K562 (cell line): Measurements from ENCODE around the gene KLK8. TPM values are rescaled to one million over a fixed set of nuclear protein-coding genes. Genes with fewer than 3 reads are reported as not detected.

Source experiments
- ATAC-seq: fragments of 200-7000 bp; cut with Tn5 transposase; 3 replicates; pipeline ENCODE4 v1.9.1; 2020; ENCODE audit warnings: moderate library complexity
- BruUV-seq: library from RNA; stranded (reverse); fragments of 400-500 nt; replicated peaks from 2 replicates; lab custom pipeline; 2021; lab: Mats Ljungman, UMichigan
- CTCF ChIA-PET: fragments of 300-600 bp; formaldehyde crosslinking; extraction: SDS; loops from one replicate; lab custom pipeline; 2021; ENCODE audit warnings: low intra/inter-chr PET ratio; lab: Yijun Ruan, JAX
- POLR2A ChIA-PET: fragments of 300-600, 350-650 bp; sonication (Branson Sonifier 250); formaldehyde crosslinking; extraction: SDS; loops from one replicate; lab custom pipeline; 2021; ENCODE audit warnings: antibody characterized with exemption, inconsistent platforms; lab: Yijun Ruan, JAX
- DNase-seq, 4 experiments: peaks; one replicate each; pipeline versions ENCODE4 v3.0.0 to v3.0.0-alpha.2; 2011 to 2018; ENCODE audit warnings: low spot score in 3 of 4, mixed read lengths in 3 of 4; ENCODE audit errors: extremely low read depth in 1 of 4
- FAIRE-seq: peaks from 2 replicates; lab custom pipeline; 2011; peaks lifted over from hg19 to GRCh38; lab: Jason Lieb, UNC
- H2AFZ ChIP-seq: 2 replicates; pipeline ENCODE4 v1.6.0; 2011; ENCODE audit warnings: low read depth, low read length, control low read depth, inconsistent platforms
- H3K27ac ChIP-seq: fragments of 200-600 bp; 3 replicates; pipeline ENCODE4 v1.8.0; 2011; ENCODE audit warnings: low read depth, mild to moderate bottlenecking, control low read depth, inconsistent platforms, low read length, moderate library complexity, mixed read lengths; ENCODE audit errors: extremely low read depth
- H3K27me3 ChIP-seq, 2 experiments: fragments of 300-600 bp in 1 of 2; 2 replicates in 1 of 2; 3 replicates in 1 of 2; pipeline versions ENCODE4 v1.6.0 to v1.8.0; 2011; ENCODE audit warnings: inconsistent platforms in 2 of 2, low read length in 2 of 2, mild to moderate bottlenecking in 1 of 2, mixed read lengths in 1 of 2, moderate library complexity in 1 of 2; ENCODE audit not compliant: control insufficient read depth in 2 of 2, insufficient read depth in 2 of 2
- H3K36me3 ChIP-seq: fragments of 300-600 bp; 3 replicates; pipeline ENCODE4 v1.8.0; 2011; ENCODE audit warnings: mild to moderate bottlenecking, low read length, inconsistent platforms; ENCODE audit not compliant: control insufficient read depth, insufficient read depth
- H3K4me1 ChIP-seq, 2 experiments: fragments of 200-600 bp in 1 of 2; replicated peaks in 1 of 2; 2 replicates in 1 of 2; 3 replicates in 1 of 2; pipeline versions ENCODE4 v1.5.1 to v1.8.0; 2011; ENCODE audit warnings: inconsistent platforms in 2 of 2, low read length in 2 of 2, mild to moderate bottlenecking in 1 of 2, mixed read lengths in 1 of 2, moderate library complexity in 1 of 2; ENCODE audit not compliant: control insufficient read depth in 2 of 2, insufficient read depth in 2 of 2
- H3K4me2 ChIP-seq: 2 replicates; pipeline ENCODE4 v1.6.1; 2011; ENCODE audit warnings: low read length, control low read depth, inconsistent platforms, mixed read lengths; ENCODE audit not compliant: insufficient read depth
- H3K4me3 ChIP-seq: fragments of 200-600 bp; sonication (generic), shearing (Covaris generic); 2 replicates; pipeline ENCODE4 v1.5.1; 2016; ENCODE audit warnings: control low read depth, inconsistent platforms
- H3K79me2 ChIP-seq: fragments of 200-600 bp; 3 replicates; pipeline ENCODE4 v1.8.0; 2011; ENCODE audit warnings: low read length, inconsistent platforms; ENCODE audit not compliant: control insufficient read depth, insufficient read depth
- H3K9ac ChIP-seq, 2 experiments: 2 replicates each; pipeline versions ENCODE4 v1.6.0 to v1.6.1; 2011; ENCODE audit warnings: low read depth in 2 of 2, low read length in 2 of 2, control low read depth in 1 of 2, inconsistent platforms in 1 of 2, mild to moderate bottlenecking in 1 of 2, mixed read lengths in 1 of 2; ENCODE audit not compliant: insufficient read depth in 1 of 2
- H3K9me1 ChIP-seq: one replicate; pipeline ENCODE4 v1.6.0; 2011; ENCODE audit warnings: inconsistent platforms, mild to moderate bottlenecking, low read length, moderate library complexity; ENCODE audit not compliant: control insufficient read depth, insufficient read depth
- H3K9me3 ChIP-seq: replicated peaks from 2 replicates; pipeline ENCODE4 v1.5.1; 2011; ENCODE audit warnings: low read depth, low read length, inconsistent platforms; ENCODE audit not compliant: control insufficient read depth, insufficient read depth
- H4K20me1 ChIP-seq: replicated peaks from 2 replicates; pipeline ENCODE4 v1.6.1; 2011; ENCODE audit warnings: low read length, inconsistent platforms, mixed read lengths; ENCODE audit not compliant: control insufficient read depth, insufficient read depth
- CTBP1 ChIP-seq: fragments of 450-650 bp; IDR thresholded peaks from 2 replicates; pipeline ENCODE4 v1.6.1; 2016; ENCODE audit warnings: borderline replicate concordance
- HDAC2 ChIP-seq: fragments of 450-650 bp; IDR thresholded peaks from 2 replicates; pipeline ENCODE4 v1.6.1; 2016; ENCODE audit warnings: mild to moderate bottlenecking
- KDM1A ChIP-seq, 2 experiments: fragments of 450-650 bp; IDR thresholded peaks; 2 replicates each; pipeline ENCODE4 v1.6.1; 2016; ENCODE audit warnings: mild to moderate bottlenecking in 2 of 2
- MBD1 ChIP-seq: fragments of 250-450 bp; sonication (Bioruptor Pico); IDR thresholded peaks from 2 replicates; pipeline ENCODE4 v1.8.0; 2022; ENCODE audit warnings: inconsistent platforms
- RCOR1 ChIP-seq, 2 experiments: IDR thresholded peaks; 2 replicates each; pipeline ENCODE4 v1.6.1; 2012; ENCODE audit warnings: low read depth in 2 of 2, low read length in 2 of 2, borderline replicate concordance in 1 of 2, improper control_type of control experiment in 1 of 2
- RREB1 ChIP-seq: fragments of 250-450 bp; sonication (Bioruptor Pico); IDR thresholded peaks from 2 replicates; pipeline ENCODE4 v1.4.0; 2020
- ZNF143 ChIP-seq: sonication (generic); formaldehyde crosslinking; IDR thresholded peaks from 2 replicates; pipeline ENCODE4 v1.9.0; 2022; ENCODE audit warnings: mild to moderate bottlenecking, missing genetic modification reagents
- ZNF507 ChIP-seq: conservative IDR thresholded peaks from 2 replicates; pipeline ENCODE4 v1.6.1; 2017; ENCODE audit warnings: missing genetic modification characterization, missing compliant biosample characterization
- WGBS: fragments of 100-300 bp; shearing (Covaris generic); methylation state at CpG from one replicate; pipeline ENCODE4 v1.1.6; 2016; ENCODE audit warnings: low coverage, mixed read lengths; ENCODE audit not compliant: insufficient coverage; ENCODE audit errors: missing lambda C conversion rate; 5-methylcytosine and 5-hydroxymethylcytosine counted together
- in situ Hi-C: fragments of 300-500 bp; cut with MboI; formaldehyde crosslinking; loops from 4 replicates; pipeline ENCODE4 v1.15.0; 2018; ENCODE audit warnings: inconsistent platforms, mixed read lengths
- intact Hi-C: fragments of 100-400 bp; cut with micrococcal nuclease; formaldehyde crosslinking; loops from 2 replicates; pipeline ENCODE4 v1.14.2; 2022
- polyA plus RNA-seq, 8 experiments: library from polyadenylated mRNA; depleted of rRNA in 4 of 8; stranded (reverse) in 5 of 8; unstranded in 3 of 8; fragments of >200 nt; fragmentation: Nextera tagmentation in 2 of 8; fragmentation: Illumina TruSeq in 1 of 8; extraction: Ambion mirVana in 2 of 8; extraction: Trizol in 1 of 8; gene quantifications; 2 replicates each; pipeline versions ENCODE4 v1.2.1 to v1.2.3, GENCODE V29; 2011 to 2014; ENCODE audit warnings: inconsistent platforms in 1 of 8, missing spikeins in 1 of 8
- total RNA-seq, 7 experiments: library from RNA; depleted of rRNA in 6 of 7; stranded (reverse); fragments of >200 nt in 6 of 7; fragmentation: Illumina TruSeq in 2 of 7; extraction: Trizol in 2 of 7; gene quantifications; 2 replicates each; pipeline versions ENCODE4 v1.2.1 to v1.2.3, GENCODE V29; 2011 to 2021; ENCODE audit warnings: low replicate concordance in 1 of 7

Gene KLK8
- total and polyA plus RNA-seq, 9 of the 15 experiments (the other 6 are each of a cell fraction or from before 2014, with no cell fraction given), result 0.37 to 1.7 (median 0.76) TPM

DNA sequence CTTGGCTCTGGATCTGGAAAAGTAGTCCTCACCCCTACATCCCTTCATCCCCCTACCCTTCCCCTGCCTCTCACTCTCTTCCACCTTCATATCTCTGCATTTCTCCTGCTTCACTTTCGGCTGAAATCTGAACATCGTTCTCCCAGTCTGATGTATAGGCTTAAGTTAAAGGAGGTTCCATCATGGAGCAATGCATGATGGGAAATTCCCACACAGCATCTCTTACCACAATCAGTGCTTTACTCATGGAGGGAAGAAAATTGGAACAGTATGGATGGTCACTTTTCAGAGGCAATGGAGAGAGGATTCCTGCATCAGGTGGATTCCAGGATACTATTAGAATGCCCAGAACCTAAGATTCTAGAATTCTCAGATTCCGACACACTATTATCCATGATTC, 6.1 kb upstream of the KLK8 start:
- no peak for FAIRE-seq
- ChIA-PET POLR2A (no interaction called here), CTCF (no interaction called here)
- ATAC-seq, result no peak
- H3K27me3 ChIP-seq, result peaks cover 4 to 35% of the 10 kb centered on the region in 2 experiments; a peak in 4 of 5 replicates
- no TSS peak for BruUV-seq
- H3K79me2 ChIP-seq, result no peaks in the 10 kb centered on the region
- H2AFZ ChIP-seq, result no peak overlapping the region
- no peak for DNase-seq
- H3K9ac ChIP-seq, result no peak overlapping the region
- no peak overlapping the region for H3K4me2 ChIP-seq
- no peaks in the 10 kb centered on the region for H3K36me3 ChIP-seq
- WGBS, result 2% methylated on average over 3 of the region's 3 CpGs
- H4K20me1 ChIP-seq, result no peaks in the 10 kb centered on the region
- no peak for TF ChIP-seq MBD1
- TF ChIP-seq RCOR1 (IDR thresholded peaks at IDR 0.05; ENCODE audit: borderline replicate concordance in 1 of 2, low read depth in 2 of 2, low read length in 2 of 2), result peak in 1 of 2 experiments; percentile 96; a peak in 2 of 4 replicates
- peak; percentile 77; the same call in 1 of the 2 replicates for TF ChIP-seq HDAC2
- peak; percentile 90 to 92 for TF ChIP-seq KDM1A (IDR thresholded peaks at IDR 0.05)
- TF ChIP-seq ZNF507 (tag), result no peak
- TF ChIP-seq RREB1 (CRISPR knock-in tag), result peak; percentile 87; the same call in 1 of the 2 replicates
- peak; percentile 99 for TF ChIP-seq CTBP1
- TF ChIP-seq ZNF143, result peak; percentile 69
- H3K9me1 ChIP-seq, result no peaks in the 10 kb centered on the region
- peaks cover 6 to 9% of the 10 kb centered on the region in 2 experiments; a peak in 4 of 5 replicates for H3K4me1 ChIP-seq
- no peaks in the 10 kb centered on the region for H3K9me3 ChIP-seq
- H3K4me3 ChIP-seq, result no peak overlapping the region
- in situ Hi-C loops (no loop called here), intact Hi-C loops (no loop called here)
- H3K27ac ChIP-seq, result no peak overlapping the region
